ENCODE measurements around the gene SOD3.

The SOD3 gene

GRCh38 chr4:24808955-24809354 lies 13.6 kb downstream of the SOD3 start:
- TF ChIP-seq EP300 (IDR thresholded peaks at IDR 0.05; ENCODE audit: borderline replicate concordance) (no peak), NFIC (IDR thresholded peaks at IDR 0.05) (no peak), TCF12 (IDR thresholded peaks at IDR 0.05; ENCODE audit: low read depth) (no peak), TEAD4 (IDR thresholded peaks at IDR 0.05) (no peak), YY1 (IDR thresholded peaks at IDR 0.05; ENCODE audit: low read depth) (no peak), RAD21 (IDR thresholded peaks at IDR 0.05; ENCODE audit: low read depth) (no peak), ZBTB7A (IDR thresholded peaks at IDR 0.05; ENCODE audit: low read depth) (no peak), MAX (IDR thresholded peaks at IDR 0.05) (no peak), TAF1 (IDR thresholded peaks at IDR 0.05; ENCODE audit: low read depth) (no peak), REST (IDR thresholded peaks at IDR 0.05; ENCODE audit: low read depth) (no peak), USF1 (IDR thresholded peaks at IDR 0.05) (no peak), EGR1 (IDR thresholded peaks at IDR 0.05) (no peak), FOXM1 (IDR thresholded peaks at IDR 0.05; ENCODE audit: borderline replicate concordance, low read depth) (no peak), CREB1 (IDR thresholded peaks at IDR 0.05; ENCODE audit: low read depth) (no peak)

GRCh38 chr4:24809376-24809775 lies 14.0 kb downstream of the SOD3 start:
- 0 out of 2 replicates have a peak, but pooled peaks have one; percentile 12 for TF ChIP-seq RAD21 (IDR thresholded peaks at IDR 0.05; ENCODE audit: low read depth)
- no peak for TF ChIP-seq EP300 (IDR thresholded peaks at IDR 0.05; ENCODE audit: borderline replicate concordance)

GRCh38 chr4:24809815-24810405 lies 14.5 kb downstream of the SOD3 start:
- no peak for TF ChIP-seq TEAD4 (IDR thresholded peaks at IDR 0.05)
- no peak for TF ChIP-seq MAX (IDR thresholded peaks at IDR 0.05)
- no peak for TF ChIP-seq YY1 (IDR thresholded peaks at IDR 0.05; ENCODE audit: low read depth)
- no peak for TF ChIP-seq RAD21 (IDR thresholded peaks at IDR 0.05; ENCODE audit: low read depth)

GRCh38 chr4:24810871-24811631 lies 15.7 kb downstream of the SOD3 start:
- TF ChIP-seq CEBPB (IDR thresholded peaks at IDR 0.05) = no peak
- no peak for TF ChIP-seq EGR1 (IDR thresholded peaks at IDR 0.05)
- TF ChIP-seq NFIC (IDR thresholded peaks at IDR 0.05) = no peak
- TF ChIP-seq RAD21 (IDR thresholded peaks at IDR 0.05; ENCODE audit: low read depth) = no peak
- TF ChIP-seq YY1 (IDR thresholded peaks at IDR 0.05; ENCODE audit: low read depth) = no peak
- TF ChIP-seq FOXM1 (IDR thresholded peaks at IDR 0.05; ENCODE audit: borderline replicate concordance, low read depth) = no peak
- no peak for TF ChIP-seq USF1 (IDR thresholded peaks at IDR 0.05)
- no peak for TF ChIP-seq TCF12 (IDR thresholded peaks at IDR 0.05; ENCODE audit: low read depth)

GRCh38 chr4:24813732-24814131 lies 18.4 kb downstream of the SOD3 start:
- no peak for TF ChIP-seq USF1 (IDR thresholded peaks at IDR 0.05)
- TF ChIP-seq MAX (IDR thresholded peaks at IDR 0.05) = no peak
- TF ChIP-seq EGR1 (IDR thresholded peaks at IDR 0.05) = no peak
- TF ChIP-seq FOXM1 (IDR thresholded peaks at IDR 0.05; ENCODE audit: borderline replicate concordance, low read depth) = no peak
- no peak for TF ChIP-seq CEBPB (IDR thresholded peaks at IDR 0.05)
- TF ChIP-seq TEAD4 (IDR thresholded peaks at IDR 0.05) = no peak
- TF ChIP-seq ZBTB7A (IDR thresholded peaks at IDR 0.05; ENCODE audit: low read depth) = no peak
- TF ChIP-seq EP300 (IDR thresholded peaks at IDR 0.05; ENCODE audit: borderline replicate concordance) = no peak
- TF ChIP-seq CREB1 (IDR thresholded peaks at IDR 0.05; ENCODE audit: low read depth) = no peak
- TF ChIP-seq RAD21 (IDR thresholded peaks at IDR 0.05; ENCODE audit: low read depth) = no peak
- TF ChIP-seq TCF12 (IDR thresholded peaks at IDR 0.05; ENCODE audit: low read depth) = no peak
- TF ChIP-seq YY1 (IDR thresholded peaks at IDR 0.05; ENCODE audit: low read depth) = no peak
- no peak for TF ChIP-seq NFIC (IDR thresholded peaks at IDR 0.05)

- no peak for TF ChIP-seq YY1 (IDR thresholded peaks at IDR 0.05; ENCODE audit: low read depth)
- TF ChIP-seq USF1 (IDR thresholded peaks at IDR 0.05) = no peak
- TF ChIP-seq TEAD4 (IDR thresholded peaks at IDR 0.05) = no peak
- no peak for TF ChIP-seq RAD21 (IDR thresholded peaks at IDR 0.05; ENCODE audit: low read depth)
- TF ChIP-seq REST (IDR thresholded peaks at IDR 0.05; ENCODE audit: low read depth) = no peak
- TF ChIP-seq CEBPB (IDR thresholded peaks at IDR 0.05) = no peak
- TF ChIP-seq CREB1 (IDR thresholded peaks at IDR 0.05; ENCODE audit: low read depth) = no peak
- TF ChIP-seq TCF12 (IDR thresholded peaks at IDR 0.05; ENCODE audit: low read depth) = no peak
- TF ChIP-seq NFIC (IDR thresholded peaks at IDR 0.05) = no peak
- TF ChIP-seq ZBTB7A (IDR thresholded peaks at IDR 0.05; ENCODE audit: low read depth) = no peak
- no peak for TF ChIP-seq EP300 (IDR thresholded peaks at IDR 0.05; ENCODE audit: borderline replicate concordance)
- no peak for TF ChIP-seq TAF1 (IDR thresholded peaks at IDR 0.05; ENCODE audit: low read depth)
- TF ChIP-seq FOXM1 (IDR thresholded peaks at IDR 0.05; ENCODE audit: borderline replicate concordance, low read depth) = no peak
- TF ChIP-seq MAX (IDR thresholded peaks at IDR 0.05) = no peak
- TF ChIP-seq EGR1 (IDR thresholded peaks at IDR 0.05) = no peak
Observed at GRCh38 chr4:24816797-24817196, 21.4 kb downstream of the SOD3 start.

Data from Ishikawa (cell line).